CD4-positive, alpha-beta T cell treated with Interleukin-6 for 4 hours (primary cell): ENCODE results near the gene HSP90AA1.
"Not testable (repeated sequence)": the region's sequence is repeated elsewhere in the genome, so short reads cannot be mapped to it uniquely, and the experiment has no call there.

Experiments
- DNase-seq: peaks from one replicate; pipeline ENCODE4 v3.0.0-alpha.2; 2020; ENCODE audit warnings: mixed read lengths

The HSP90AA1 gene

DNA sequence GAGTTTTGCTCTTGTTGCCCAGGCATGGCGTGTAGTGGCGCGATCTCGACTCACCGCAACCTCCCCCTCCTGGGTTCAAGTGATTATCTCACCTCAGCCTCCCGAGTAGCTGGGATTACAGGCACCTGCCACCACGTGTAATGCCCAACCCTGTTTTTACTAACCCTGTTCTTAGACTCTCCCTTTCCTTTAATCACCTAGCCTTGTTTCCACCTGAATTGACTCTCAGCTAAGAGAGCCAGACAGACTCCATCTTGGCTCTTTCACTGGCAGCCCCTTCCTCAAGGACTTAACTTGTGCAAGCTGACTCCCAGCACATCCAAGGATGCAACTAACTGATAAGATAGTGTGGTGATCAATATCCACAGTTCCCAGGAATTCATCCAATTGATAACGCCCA, 22.3 kb downstream of the HSP90AA1 start:
- DNase-seq, result not testable (repeated sequence)

DNA sequence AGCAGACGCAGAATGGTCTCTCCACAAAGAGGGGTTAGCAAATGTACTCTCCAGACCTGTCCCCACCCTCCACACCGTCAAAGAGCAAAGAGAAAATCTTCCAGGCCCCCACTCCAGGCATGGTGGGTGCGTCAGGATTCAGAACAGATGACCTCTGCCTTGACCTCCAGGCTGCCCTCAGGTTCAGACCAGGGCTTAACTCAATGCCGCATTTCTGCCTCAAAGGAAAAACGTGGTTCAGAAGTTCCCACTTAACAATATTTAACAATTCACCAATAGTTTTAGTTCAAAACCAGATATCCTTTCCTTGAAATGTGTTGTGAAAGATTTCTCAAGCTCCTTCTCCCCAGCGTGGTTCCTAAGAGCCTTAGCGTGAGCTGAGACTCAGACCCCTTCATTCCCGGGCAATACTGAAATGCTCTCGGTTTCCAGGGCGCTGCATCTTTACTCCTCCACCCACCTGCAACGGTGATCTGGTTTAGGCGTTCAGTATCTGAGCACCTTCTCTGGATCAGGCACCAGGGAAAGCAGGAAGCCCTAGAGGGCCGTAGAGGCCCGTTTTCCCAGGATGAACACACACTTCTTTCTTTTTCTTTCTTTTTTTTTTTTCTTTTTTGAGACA, 22.9 kb downstream of the HSP90AA1 start:
- no peak for DNase-seq

DNA sequence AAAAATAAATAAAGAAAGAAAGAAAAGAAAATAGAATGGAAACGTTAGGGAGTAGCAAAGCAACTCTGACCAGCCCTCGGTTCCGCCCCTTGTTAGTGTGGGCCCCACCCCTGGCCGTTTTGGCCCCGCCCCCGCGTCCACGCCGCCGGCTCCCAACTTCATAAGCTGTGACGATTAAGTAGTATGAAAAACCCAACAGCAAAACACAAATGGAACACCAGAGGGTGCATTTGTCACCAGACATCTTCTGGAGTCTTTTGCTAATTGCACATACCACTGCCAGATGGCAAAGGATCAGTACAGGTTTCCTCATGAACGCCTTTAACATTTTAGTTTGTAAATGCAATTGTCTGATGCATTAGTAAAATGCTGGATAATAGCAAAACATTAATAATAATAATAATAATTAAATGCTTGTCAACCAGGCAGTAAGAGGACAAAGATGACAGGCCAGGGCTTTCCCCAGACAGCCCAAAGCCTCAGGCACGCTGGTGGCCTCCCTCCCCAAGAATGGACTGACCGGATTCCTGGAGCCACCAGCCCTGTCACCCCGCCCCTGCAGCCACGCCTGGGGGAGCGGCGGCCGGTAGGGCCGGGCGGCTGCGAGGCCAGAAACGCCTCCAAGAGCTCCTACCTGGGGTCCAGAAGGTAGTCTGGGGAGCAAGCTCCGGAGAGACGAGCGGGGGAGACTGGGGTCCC, 23.6 kb downstream of the HSP90AA1 start:
- DNase-seq, result peak; percentile 78

DNA sequence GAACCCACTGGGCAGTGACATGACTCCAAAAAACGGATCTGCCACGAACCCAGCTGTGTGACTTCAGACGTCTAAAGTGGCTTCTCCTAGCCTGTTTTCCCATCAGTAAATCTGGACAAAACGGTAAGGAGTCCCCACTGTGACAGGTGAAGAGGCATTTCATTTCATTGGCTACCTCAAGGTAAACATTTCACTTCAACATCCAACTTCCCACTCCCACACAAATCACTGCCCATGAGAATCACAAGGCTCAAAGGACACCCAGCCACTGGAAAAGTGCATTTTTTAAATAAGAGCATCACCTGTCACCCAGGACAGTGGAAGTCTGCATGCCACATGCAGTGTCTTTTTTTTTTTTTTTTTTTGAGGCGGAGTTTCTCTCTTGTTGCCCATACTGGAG, 27.9 kb downstream of the HSP90AA1 start:
- no peak for DNase-seq

DNA sequence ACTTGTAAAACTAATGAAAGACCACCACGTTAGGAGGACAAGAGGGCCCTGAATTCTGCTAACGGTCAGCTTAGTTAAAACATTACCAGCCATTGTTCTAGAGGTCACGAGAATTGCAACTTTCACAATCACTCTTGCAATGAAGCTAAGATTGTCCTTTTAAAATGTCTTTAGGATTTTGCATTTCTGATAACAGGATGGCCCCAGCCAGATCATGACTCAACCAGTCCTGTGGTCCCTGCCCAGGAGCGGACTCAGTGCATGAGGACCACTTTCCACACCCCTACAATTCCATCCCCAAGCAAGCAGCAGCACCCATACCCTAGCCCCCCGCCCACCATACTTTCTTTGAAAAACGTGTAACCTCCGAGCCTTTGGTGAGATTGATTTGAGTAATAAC, 28.7 kb downstream of the HSP90AA1 start:
- DNase-seq, result no peak

DNA sequence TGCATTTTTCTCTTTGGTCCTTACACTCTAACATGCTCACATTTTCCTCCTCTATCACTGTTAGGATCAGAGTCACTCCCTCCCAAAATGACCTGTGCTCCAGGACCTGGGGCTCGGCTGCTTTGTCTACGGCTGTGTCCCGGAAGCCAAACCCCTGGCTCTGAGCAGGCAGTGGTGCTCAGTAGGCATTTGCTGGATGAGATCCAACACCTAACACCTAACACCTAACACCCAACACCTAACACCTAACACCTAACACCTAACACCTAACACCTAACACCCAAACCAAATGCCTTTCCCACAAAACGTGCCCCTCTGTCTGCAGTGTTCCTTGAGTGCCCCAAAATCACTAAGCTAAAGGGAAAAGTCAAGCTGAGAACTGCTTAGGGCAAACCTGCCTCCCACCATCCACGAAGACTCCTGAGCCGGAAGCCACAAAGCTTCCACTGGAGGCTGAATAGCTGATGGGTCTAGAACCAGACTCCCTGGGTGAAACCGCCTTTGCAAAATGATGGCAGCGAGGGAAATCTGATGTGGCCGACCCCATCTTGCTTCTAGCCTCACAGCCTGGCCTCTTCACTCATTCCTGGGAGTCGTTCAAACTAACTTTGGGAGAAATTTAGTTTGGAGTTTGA, 29.2 kb downstream of the HSP90AA1 start:
- no peak for DNase-seq

DNA sequence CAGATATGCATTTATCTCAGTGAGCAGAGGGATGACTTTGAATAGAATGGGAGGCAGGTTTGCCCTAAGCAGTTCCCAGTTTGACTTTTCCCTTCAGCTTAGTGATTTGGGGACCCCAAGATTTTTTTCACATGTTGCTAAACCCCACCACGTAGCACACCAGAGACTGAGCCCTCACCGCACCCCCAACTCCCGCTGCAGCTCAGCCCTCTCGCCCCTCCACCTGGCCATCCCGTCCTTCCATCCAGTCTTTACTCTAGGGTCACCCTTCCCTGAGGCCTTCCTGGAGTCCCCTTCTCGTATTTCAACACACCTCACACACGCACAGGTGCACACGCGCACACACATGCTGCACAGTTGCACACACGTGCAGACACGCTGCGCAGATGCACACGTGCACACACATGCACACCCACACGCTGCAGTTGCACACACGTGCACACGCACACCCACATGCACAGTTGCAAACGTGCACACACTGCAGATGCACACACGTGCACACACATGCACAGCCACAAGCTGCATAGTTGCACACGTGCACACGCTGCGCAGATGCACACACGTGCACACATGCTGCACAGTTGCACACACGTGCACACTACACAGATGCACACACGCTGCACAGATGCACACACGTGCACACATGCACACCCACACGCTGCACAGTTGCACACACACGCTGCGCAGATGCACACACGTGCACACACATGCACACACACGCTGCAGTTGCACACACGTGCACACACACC, 30.0 kb downstream of the HSP90AA1 start:
- no peak for DNase-seq

DNA sequence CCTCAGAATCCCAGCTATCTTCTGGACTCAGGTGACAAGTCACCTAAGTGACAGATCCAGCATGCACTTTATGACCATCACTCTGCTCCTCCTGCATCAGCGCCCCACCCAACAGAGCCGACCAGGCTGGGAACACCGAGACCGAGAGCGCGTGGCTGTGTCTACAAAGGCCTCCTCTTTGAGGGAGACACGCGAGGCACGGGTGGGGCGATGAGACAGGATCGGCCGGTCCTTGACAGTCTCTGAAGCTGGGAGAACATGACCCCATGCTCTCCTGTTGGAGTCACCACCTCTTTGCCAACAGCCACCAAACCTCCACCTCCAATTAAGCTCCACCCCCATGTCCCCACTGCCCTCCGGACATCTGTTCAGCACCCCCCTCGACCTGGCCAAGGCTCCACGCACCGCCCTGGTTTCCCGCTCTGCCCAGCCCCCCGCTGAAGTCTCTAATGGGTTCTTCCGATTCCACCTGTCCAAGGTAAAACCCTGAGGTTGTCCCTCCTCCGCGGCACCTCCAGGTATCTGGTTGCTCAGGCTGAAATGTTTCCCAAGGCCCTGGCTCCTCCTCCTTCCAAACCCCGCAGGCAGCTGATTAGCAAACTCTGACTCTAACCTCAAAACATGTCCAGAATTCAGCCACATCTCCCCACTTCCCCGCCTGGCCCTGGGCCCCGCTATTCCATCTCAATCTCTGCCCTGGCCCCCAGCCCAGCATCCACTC, 31.5 kb downstream of the HSP90AA1 start:
- DNase-seq, result no peak

DNA sequence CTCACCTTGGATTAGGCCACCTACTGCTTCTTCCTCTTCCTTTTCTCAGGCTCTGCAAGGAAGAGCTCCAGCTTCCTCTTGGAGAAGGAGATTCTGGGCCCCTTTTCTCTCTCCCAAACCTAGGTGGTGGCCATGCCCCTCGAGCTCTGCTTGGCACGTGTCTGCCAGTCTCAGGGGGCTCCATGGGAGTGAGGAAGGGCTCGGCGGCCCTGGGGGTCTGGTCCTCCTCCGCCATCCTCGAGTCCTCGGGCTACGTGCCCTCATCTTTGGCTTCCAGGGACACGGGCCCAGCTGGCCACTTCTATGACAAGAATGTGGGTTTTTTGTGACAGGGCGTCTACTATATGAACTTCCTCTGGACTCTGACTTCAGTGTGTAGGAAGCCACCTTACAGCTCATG, 34.3 kb downstream of the HSP90AA1 start:
- DNase-seq, result no peak

DNA sequence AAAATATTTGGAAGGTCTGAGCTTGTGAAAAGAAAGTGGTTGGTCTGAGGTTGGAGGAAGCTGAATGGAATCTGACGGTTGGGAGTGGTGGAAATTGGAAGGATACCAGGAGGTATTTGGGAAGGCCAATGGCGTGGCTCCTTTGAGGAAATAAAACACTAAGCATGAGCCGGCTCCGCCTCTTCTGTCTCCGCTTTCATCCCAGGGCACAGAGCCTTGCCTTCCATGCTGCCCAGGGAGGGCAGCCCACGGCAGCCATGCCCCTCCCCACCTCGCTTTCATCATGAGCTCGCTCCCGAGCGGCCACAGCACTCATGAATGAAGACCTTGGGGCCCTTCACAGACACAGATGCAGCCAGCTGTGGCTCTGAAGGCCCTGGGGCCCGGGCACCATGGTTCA, 36.2 kb downstream of the HSP90AA1 start:
- DNase-seq, result no peak

DNA sequence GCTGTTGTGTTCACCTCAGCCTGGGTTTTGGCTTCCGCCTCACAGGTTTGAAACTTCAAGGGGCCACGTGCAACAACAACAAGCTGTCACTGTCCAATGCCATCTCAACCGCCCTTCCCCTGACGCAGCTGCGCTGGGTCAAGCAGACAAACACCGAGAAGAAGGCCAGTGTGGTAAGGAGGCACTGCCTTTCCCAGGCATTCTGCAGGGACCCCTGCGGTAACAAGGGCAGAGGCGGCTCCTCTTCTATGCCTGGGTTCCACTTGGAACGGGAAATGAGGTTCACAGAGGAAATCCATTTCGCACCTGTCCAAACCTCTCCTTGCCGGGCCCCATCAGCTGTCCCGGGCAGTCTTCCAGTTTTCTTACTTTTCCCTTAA, 36.8 kb downstream of the HSP90AA1 start:
- DNase-seq, result no peak

DNA sequence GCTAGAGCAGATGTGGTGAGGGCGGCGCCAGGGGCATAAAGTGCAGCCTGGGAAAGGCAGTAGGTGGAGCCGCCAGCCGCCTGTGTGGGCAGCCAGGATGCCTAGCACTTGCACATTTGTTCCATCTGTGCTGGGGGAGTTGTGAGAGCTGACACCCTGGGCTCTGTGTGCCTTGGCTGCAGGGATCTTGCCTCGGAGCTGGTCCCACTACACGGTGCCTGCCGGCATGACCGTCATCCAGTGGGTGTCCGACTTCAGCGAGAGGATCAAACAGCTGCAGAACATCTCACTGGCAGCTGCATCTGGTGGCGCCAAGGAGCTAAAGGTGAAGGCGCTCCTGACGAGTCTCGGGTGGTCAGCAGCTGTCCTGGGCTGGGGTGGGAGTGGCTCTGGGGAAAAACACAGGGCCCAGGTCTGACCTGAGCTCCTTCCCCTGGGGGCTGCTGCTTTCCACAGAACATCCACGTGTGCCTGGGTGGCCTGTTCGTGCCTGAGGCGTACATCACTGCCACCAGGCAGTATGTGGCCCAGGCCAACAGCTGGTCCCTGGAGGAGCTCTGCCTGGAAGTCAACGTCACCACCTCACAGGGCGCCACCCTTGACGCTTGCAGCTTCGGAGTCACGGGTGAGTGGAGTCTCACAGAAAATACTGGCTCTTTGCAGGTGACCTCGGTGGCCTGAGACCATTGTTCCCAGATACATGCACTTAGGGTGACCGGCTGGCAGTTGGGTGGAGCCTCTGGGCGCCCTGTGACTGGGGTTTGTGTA, 37.4 kb downstream of the HSP90AA1 start:
- no peak for DNase-seq

DNA sequence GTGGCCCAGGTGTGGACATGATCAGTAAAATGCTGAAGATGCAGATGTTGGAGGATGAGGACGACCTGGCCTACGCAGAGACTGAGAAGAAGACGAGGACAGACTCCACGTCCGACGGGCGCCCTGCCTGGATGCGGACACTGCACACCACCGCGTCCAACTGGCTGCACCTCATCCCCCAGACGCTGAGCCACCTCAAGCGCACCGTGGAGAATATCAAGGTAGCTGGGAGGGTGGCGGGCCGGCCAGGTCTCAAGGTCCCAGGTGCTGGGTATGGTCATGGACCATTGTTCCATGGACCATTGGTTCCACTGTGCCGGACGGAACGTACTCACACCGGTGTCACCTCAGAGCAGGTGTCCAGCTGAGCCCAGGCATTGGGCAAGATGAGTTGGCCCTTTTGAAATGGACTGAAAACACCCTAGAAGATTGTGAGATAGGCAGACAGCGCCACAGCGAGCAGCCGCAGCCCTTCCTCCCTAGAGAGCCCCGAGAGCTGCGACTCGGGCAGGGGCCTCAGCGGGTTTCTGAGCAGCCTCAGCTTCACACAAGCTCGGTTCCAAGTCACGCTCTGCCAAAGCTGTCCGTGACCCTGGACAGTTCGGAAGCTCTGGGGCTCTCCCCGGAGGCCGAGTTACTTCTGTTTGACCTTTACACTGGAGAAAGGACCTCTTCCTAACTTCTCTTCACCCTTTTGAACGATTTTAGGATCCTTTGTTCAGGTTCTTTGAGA, 38.9 kb downstream of the HSP90AA1 start:
- no peak for DNase-seq

DNA sequence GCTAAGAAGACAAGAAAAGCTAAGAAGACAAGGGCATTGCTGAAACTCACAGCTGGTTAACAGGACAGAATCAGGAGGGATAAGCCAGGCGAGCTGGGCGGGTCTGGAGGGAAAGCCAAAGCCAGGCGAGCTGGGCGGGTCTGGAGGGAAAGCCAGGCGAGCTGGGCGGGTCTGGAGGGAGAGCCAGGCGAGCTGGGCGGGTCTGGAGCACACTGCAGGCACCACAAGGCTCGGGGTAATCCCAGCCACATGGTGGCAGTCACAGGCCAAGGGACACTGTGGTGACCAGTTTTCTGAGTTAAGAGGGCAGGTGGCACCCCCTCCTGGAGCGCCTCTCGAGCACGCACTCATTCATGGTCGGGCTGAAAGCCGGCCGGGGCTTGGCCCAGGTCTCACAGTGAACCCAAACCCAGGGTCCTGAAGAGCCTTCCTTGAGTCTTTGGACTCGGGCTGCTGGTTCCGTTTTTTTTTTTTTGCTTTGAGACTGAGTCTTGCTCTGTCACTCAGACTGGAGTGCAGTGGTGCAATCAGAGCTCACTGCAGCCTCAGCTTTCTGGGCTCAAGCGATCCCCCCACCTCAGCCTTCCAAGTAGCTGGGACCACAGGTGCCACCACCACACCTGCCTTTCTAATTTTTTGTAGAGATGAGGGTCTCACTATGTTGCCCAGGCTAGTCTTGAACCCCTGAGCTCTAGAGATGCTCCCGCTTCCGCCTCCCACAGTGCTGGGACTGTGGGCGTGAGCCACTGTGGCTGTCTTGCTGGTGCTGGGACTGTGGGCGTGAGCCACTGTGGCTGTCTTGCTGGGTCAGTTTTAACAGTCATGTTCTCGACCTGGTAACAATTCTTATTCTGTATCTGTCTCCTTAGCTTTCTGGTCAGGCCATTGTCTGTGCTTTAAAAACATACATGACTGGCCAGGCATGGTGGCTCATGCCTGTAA, 40.2 kb downstream of the HSP90AA1 start:
- peak; percentile 21 for DNase-seq

DNA sequence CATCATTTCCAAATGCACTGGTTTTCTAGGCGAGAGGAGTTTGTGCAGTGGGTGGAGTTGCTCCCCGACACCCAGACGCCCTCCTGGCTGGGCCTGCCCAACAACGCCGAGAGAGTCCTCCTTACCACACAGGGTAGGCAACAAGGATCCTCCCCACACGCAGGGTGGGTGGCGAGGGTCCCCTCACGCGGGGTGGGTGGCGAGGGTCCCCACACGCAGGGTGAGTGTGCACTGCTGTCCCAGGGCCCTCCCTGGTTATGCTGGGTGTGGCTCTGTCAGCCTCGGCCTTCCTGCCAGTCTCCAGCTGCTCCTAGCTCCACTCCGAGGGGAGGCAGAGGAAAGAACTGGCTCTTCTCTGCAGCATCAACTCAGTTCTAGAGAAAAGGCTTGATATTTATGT, 42.3 kb downstream of the HSP90AA1 start:
- no peak for DNase-seq

DNA sequence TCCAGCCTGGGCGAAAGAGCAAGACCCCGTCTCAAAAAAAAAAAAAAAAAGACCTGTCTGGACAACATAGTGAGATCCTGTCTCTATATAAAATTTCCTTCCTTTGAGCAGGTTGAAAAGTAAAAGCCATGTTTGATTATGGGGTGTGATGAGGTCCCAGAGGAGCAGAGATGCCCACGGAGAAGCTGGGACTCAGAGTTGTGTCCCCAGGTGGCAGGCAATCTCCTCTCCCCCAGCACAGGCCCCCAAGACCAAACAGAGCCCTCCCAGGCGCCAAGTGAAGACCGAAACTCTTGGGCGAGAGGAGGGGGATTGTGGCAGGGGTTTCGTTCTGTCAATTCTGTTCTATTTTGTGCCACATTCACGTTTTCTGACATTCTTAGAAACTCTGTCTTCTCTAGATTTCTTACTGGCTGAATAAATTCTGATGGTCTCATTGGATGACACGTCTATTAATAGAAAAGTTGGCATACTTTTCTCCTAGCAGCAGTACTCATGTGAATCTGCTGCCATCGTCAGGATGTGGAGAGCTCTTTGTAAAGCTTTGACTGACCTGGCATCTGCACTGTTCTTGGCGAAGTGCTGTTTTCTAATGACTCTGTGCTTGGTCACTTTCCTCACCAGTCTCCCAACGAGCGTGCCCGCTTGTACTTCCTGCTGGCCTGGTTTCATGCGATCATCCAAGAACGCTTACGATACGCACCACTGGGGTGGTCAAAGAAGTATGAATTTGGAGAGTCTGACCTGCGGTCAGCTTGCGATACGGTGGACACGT, 43.4 kb downstream of the HSP90AA1 start:
- DNase-seq, result no peak

DNA sequence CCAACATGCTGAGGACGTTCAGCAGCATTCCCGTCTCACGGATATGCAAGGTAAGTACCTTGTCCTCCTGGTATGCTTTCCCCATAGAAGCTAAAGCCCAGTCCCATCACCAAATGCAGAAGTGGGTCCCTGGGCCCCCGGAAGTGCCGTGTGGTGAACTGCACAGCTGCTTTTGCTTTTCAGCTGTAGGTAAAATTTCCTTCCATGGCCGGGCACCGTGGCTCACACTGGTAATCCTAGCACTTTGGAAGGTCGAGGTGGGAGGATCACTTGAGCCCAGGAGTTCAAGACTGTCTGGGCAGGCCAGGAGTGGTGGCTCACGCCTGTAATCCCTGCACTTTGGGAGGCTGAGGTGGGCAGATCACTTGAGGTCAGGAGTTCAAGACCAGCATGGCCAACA, 44.1 kb downstream of the HSP90AA1 start:
- no peak for DNase-seq

DNA sequence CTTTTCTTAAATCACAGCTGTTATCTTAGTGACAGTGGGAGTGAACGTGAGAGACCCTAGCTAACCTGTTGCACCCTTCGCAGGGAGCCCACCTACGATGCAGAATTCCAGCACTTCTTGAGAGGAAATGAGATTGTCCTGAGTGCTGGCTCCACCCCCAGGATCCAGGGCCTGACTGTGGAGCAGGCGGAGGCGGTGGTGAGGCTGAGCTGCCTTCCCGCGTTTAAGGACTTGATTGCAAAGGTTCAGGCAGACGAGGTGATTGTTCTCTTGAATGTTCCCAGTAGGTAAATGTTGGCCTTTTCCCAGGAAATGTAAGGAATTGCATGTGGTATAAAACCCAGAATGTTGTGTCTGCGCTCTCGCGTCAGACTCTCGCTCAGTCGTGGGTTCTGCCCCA, 46.7 kb downstream of the HSP90AA1 start:
- no peak for DNase-seq

DNA sequence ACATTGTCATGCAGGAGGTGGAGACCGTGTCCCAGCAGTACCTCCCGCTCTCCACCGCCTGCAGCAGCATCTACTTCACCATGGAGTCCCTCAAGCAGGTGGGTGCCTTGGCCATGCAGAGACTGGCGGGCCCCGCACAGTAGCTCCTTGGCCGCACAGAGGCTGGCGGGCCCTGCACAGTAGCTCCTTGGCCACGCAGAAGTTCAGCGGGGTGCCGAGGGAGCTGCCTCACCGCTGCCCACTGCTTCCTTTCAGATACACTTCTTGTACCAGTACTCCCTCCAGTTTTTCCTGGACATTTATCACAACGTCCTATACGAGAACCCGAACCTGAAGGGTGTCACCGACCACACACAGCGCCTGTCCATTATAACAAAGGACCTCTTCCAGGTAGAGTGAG, 47.7 kb downstream of the HSP90AA1 start:
- DNase-seq, result no peak

DNA sequence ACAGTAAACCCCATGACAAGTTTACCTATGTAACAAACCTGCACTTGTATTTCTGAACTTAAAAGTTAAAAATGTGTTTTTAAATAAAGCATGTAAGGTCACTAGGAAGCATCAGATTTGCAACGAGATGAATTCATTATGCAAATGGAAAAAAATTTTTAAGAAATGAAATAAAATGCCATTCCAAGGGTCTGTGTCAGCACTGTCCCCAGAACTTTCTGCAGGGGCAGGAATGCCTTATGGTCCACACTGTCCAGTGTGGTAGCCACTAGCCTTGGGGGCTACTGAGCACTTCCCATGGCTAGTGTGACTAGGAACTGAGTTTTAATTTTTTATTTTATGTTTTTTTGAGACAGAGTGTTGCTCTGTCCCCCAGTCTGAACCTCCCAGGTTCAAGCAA, 49.2 kb downstream of the HSP90AA1 start:
- no peak for DNase-seq
